ENCODE data around the gene DCBLD1.

Gene DCBLD1

GRCh38 chr6:117549611-117550010 is 67.1 kb downstream of the DCBLD1 start:
- H4K20me1 ChIP-seq (ENCODE audit: insufficient read depth, low read length): no peaks in the 10 kb centered on the region
- H3K9ac ChIP-seq (ENCODE audit: low read length): peak overlapping the region; percentile 45; the same call in 1 of the 2 replicates
- H3K4me2 ChIP-seq (ENCODE audit: low read length): peak overlapping the region; percentile 45; the same call in 1 of the 2 replicates
- H3K79me2 ChIP-seq (ENCODE audit: insufficient read depth, low read length): no peaks in the 10 kb centered on the region
- no peak overlapping the region for H2AFZ ChIP-seq (ENCODE audit: low read length)
- H3K27me3 ChIP-seq (ENCODE audit: insufficient read depth, low read length): no peaks in the 10 kb centered on the region
- peaks cover 45% of the 10 kb centered on the region for H3K4me1 ChIP-seq (ENCODE audit: insufficient read depth, low read length, severe bottlenecking)
- peak overlapping the region; percentile 93 for H3K27ac ChIP-seq (ENCODE audit: low read depth, low read length, poor library complexity, severe bottlenecking)
- no peaks in the 10 kb centered on the region for H3K9me3 ChIP-seq (ENCODE audit: low read length)
- H3K9me2 ChIP-seq (ENCODE audit: low read depth, low read length): no peaks in the 10 kb centered on the region
- H3K4me3 ChIP-seq (ENCODE audit: low read depth, low read length, poor library complexity, severe bottlenecking): peak overlapping the region; percentile 28
- TF ChIP-seq EZH2 (IDR thresholded peaks at IDR 0.05; ENCODE audit: borderline replicate concordance, low read length): no peak
- TF ChIP-seq CTCF (IDR thresholded peaks at IDR 0.05; ENCODE audit: low read length): no peak
- H3K36me3 ChIP-seq (ENCODE audit: insufficient read depth, low read length): no peaks in the 10 kb centered on the region
- no peaks in the 10 kb centered on the region for H3F3A ChIP-seq (ENCODE audit: insufficient read depth, low read length)

- no peaks in the 10 kb centered on the region for H3K9me3 ChIP-seq (ENCODE audit: low read length)
- no peaks in the 10 kb centered on the region for H3K36me3 ChIP-seq (ENCODE audit: insufficient read depth, low read length)
- no peaks in the 10 kb centered on the region for H3K27me3 ChIP-seq (ENCODE audit: insufficient read depth, low read length)
- H2AFZ ChIP-seq (ENCODE audit: low read length): no peak overlapping the region
- no peaks in the 10 kb centered on the region for H3K79me2 ChIP-seq (ENCODE audit: insufficient read depth, low read length)
- peaks cover 45% of the 10 kb centered on the region for H3K4me1 ChIP-seq (ENCODE audit: insufficient read depth, low read length, severe bottlenecking)
- no peaks in the 10 kb centered on the region for H3F3A ChIP-seq (ENCODE audit: insufficient read depth, low read length)
- H3K4me3 ChIP-seq (ENCODE audit: low read depth, low read length, poor library complexity, severe bottlenecking): no peak overlapping the region
- TF ChIP-seq CTCF (IDR thresholded peaks at IDR 0.05; ENCODE audit: low read length): no peak
- no peak for TF ChIP-seq EZH2 (IDR thresholded peaks at IDR 0.05; ENCODE audit: borderline replicate concordance, low read length)
- peak overlapping the region; percentile 40 for H3K9ac ChIP-seq (ENCODE audit: low read length)
- H3K27ac ChIP-seq (ENCODE audit: low read depth, low read length, poor library complexity, severe bottlenecking): peak overlapping the region; percentile 93
- no peaks in the 10 kb centered on the region for H4K20me1 ChIP-seq (ENCODE audit: insufficient read depth, low read length)
- H3K9me2 ChIP-seq (ENCODE audit: low read depth, low read length): no peaks in the 10 kb centered on the region
- H3K4me2 ChIP-seq (ENCODE audit: low read length): peak overlapping the region; percentile 3; the same call in 1 of the 2 replicates
Measured at GRCh38 chr6:117550078-117550600, 67.7 kb downstream of the DCBLD1 start.

- Histone ChIP-seq H3K4me1 (ENCODE audit: insufficient read depth, low read length, severe bottlenecking) (peaks cover 50% of the 10 kb centered on the region), H4K20me1 (ENCODE audit: insufficient read depth, low read length) (no peaks in the 10 kb centered on the region), H3K36me3 (ENCODE audit: insufficient read depth, low read length) (no peaks in the 10 kb centered on the region), H2AFZ (ENCODE audit: low read length) (no peak overlapping the region), H3K4me2 (ENCODE audit: low read length) (peak overlapping the region; percentile 3; the same call in 1 of the 2 replicates), H3K9me3 (ENCODE audit: low read length) (no peaks in the 10 kb centered on the region), H3K9ac (ENCODE audit: low read length) (no peak overlapping the region), H3F3A (ENCODE audit: insufficient read depth, low read length) (no peaks in the 10 kb centered on the region; the same call in 1 of the 2 replicates), H3K4me3 (ENCODE audit: low read depth, low read length, poor library complexity, severe bottlenecking) (no peak overlapping the region), H3K9me2 (ENCODE audit: low read depth, low read length) (no peaks in the 10 kb centered on the region), H3K27me3 (ENCODE audit: insufficient read depth, low read length) (no peaks in the 10 kb centered on the region), H3K27ac (ENCODE audit: low read depth, low read length, poor library complexity, severe bottlenecking) (peak overlapping the region; percentile 93), H3K79me2 (ENCODE audit: insufficient read depth, low read length) (no peaks in the 10 kb centered on the region)
- no peak for TF ChIP-seq EZH2 (IDR thresholded peaks at IDR 0.05; ENCODE audit: borderline replicate concordance, low read length)
- TF ChIP-seq CTCF (IDR thresholded peaks at IDR 0.05; ENCODE audit: low read length): no peak
Measured at GRCh38 chr6:117550618-117551242, 68.3 kb downstream of the DCBLD1 start.

Data from OCI-LY1 (cell line).